GM12874 (cell line): ENCODE measurements around the gene GALR2.

ENCODE experiments used
- TF ChIP-seq, protein P1 (sequence below): IDR thresholded peaks from 2 replicates; pipeline ENCODE4 v1.5.1; 2011; ENCODE audit warnings: low read depth, mild to moderate bottlenecking, control low read depth, low read length, moderate library complexity; ENCODE audit not compliant: insufficient read depth

Gene GALR2

DNA sequence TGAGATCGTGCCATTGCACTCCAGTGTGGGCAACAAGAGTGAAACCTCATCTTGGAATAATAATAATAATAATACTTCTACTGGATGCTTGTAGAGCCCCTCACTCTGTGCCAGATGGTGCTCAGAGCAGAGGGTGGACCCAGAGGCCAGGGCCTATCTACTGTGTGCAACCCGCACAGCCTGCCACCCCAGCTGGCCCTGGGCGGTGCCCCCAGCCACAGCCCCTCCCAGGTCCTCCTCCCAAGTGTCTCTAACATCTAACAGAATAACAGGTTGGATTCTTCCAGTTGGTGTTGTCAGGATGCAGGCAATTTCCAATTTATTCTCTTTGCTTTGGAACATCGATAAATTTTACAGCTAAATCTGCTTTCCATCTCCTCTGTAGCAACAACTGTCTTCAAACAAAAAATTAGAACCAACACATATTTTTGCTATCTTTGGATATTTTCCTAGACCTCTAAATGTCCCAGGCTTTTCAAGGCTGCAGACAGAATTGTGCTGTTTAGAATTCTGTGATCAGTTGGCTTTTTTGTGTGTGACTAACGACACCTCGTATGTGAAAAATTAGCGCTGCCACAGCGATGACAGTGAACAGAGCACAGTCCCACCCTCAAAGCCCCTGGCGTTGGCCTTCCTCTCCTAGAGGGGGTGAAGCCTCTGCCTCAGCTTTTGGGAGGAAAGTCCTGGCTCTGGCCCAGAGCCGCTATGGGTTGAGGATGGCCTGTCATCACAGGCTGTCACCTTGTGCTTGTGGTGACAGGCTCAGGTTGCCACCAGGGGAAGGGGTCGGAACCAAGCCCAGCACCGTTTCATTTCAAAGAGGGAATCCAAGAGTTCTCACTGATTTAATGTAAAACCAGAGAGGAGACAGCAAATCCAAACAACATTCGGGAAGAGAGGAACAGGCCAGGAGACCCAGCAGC is 39.9 kb upstream of the GALR2 start:
- TF ChIP-seq, protein P1, sequence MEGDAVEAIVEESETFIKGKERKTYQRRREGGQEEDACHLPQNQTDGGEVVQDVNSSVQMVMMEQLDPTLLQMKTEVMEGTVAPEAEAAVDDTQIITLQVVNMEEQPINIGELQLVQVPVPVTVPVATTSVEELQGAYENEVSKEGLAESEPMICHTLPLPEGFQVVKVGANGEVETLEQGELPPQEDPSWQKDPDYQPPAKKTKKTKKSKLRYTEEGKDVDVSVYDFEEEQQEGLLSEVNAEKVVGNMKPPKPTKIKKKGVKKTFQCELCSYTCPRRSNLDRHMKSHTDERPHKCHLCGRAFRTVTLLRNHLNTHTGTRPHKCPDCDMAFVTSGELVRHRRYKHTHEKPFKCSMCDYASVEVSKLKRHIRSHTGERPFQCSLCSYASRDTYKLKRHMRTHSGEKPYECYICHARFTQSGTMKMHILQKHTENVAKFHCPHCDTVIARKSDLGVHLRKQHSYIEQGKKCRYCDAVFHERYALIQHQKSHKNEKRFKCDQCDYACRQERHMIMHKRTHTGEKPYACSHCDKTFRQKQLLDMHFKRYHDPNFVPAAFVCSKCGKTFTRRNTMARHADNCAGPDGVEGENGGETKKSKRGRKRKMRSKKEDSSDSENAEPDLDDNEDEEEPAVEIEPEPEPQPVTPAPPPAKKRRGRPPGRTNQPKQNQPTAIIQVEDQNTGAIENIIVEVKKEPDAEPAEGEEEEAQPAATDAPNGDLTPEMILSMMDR, result no peak

GRCh38 chr17:76036497-76037261 is 37.9 kb upstream of the GALR2 start:
- TF ChIP-seq, protein P1, result no peak

GRCh38 chr17:76038050-76038449 is 36.5 kb upstream of the GALR2 start:
- TF ChIP-seq, protein P1, result no peak

GRCh38 chr17:76039121-76039520 is 35.5 kb upstream of the GALR2 start:
- TF ChIP-seq, protein P1, result no peak

GRCh38 chr17:76040376-76040775 is 34.2 kb upstream of the GALR2 start:
- TF ChIP-seq, protein P1, result no peak

- TF ChIP-seq, protein P1, result no peak
Measured at GRCh38 chr17:76046064-76046463, 28.5 kb upstream of the GALR2 start.

- TF ChIP-seq, protein P1, result no peak
Measured at GRCh38 chr17:76048025-76048605, 26.5 kb upstream of the GALR2 start.
